ELF-1 (cell line): Measurements from ENCODE around the gene PIGV.
"Not testable (repeated sequence)": the region's sequence is repeated elsewhere in the genome, so short reads cannot be mapped to it uniquely, and the experiment has no call there.

Source experiments
- DNase-seq: peaks from one replicate; pipeline ENCODE4 v3.0.0-alpha.2; 2016; ENCODE audit warnings: low read depth, low spot score

Gene PIGV

DNA sequence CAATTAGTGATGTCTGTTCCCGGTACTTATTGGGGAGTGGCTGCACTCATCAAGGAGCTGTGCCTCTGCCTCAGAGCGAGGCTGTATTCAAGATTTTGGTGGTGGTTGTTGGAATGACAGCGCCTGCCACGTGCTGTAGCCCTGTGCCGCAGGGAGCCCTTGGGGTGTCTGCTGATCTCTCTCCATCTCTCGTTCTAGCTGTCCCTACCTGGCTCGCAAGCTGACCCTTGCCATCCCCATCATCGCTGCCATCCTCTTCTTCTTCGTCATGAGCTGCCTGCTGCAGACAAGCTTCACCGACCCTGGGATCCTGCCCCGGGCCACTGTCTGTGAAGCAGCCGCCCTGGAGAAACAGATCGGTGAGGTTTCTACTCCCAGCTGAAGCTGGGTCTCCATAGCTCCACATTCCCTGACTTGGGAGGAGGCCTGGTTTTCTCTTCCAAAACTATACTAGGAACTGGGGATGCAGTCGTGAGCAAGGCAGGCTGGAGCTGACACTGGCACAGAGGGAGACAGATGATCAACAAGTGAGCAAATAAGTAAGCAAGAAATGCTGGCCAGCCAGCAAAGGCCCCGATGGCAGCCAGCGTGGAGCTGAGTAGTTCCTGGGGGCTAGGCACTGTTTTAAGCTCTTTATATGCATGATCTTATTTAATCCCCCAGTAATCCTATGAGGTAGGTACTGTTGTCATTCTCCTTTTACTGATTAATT, 44.7 kb downstream of the PIGV start:
- DNase-seq = no peak

DNA sequence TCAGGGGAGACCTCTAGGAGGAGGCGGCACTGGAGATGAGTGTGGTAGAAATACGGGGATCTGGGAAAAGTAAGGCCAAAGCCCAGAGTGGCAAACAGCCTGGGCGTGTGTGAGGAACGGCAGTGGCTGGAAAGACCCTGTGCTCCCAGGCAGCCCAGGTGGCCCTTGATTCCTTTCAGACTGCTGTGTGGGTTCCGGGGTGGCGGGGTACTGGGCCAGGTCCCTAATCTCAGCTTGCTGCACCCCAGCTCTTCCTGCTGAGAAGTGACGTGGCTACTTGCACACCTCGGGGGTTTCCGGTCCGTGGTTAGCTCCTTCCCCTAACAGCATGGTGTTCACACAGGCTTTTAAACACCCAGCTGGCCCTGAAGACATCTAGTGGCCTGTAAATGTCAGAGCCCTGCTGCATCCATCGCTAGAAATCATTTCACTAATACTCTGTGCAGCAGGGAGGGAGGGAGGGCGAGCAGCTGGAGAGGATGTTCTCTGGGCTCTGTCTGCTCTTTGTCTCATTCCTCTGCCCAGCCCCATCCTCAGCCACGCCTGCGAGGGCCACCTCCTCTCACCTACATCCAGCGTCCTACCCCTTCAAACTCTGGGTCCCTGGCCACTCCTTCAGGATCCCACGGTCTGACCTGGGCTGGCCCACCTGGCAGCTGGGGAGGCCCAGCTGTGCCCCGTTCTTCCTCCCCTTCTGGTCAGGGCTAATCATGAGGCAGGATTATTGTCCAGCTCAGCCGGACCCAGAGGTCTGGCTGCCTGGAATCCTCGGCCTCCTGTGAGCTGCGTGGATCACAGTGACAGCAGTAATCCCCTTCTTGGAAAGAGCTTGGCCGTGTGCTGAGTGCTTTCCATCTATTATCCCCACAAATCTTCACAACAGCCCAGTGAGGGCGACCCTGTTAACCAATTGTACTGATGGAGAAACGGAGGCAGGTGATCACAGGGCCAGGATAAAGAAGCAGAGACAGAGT, 46.0 kb downstream of the PIGV start:
- DNase-seq = no peak

GRCh38 chr1:26837665-26838064, 49.9 kb downstream of the PIGV start:
- DNase-seq = not testable (repeated sequence)

DNA sequence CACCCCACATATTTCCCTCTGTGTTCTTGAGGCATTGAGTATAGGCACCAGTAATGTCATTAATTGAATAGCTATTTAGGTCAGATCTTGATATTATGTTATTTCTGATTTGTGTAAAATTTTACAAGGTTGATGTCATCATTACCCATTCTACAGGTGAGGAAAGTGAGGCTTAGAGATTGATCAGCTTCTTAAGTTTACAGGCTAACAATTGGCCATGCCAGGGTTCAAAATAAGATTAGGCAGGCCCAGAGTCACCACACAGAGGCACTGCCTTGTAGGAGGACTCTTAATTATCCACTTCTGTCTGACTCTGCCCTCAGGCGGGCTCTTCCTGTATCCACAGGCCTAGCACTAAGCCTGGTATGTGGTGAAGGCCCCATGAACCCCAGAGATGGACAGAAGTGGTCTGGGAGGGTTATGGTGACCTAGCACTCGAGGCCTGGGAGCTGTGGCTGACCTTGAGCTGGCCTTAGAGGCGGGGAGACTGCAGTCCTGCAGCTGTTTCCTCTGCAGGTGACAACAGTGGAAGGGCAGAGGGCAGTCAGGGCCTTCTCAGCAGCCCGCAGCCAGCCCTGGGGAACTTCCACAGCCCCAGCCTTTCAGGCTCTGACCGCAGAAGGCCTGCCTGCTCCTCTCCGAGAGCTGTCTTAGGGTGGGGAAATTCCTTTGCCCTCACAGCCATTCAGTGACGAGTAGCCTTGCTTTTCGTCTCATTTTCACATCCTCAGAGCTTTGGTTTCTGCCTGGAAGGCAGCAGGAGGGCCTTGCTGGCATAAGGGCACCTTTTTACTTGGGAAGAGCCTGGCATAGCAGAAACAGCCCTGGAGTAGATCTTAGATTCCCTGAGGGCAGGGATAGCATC, 51.0 kb downstream of the PIGV start:
- no peak for DNase-seq

DNA sequence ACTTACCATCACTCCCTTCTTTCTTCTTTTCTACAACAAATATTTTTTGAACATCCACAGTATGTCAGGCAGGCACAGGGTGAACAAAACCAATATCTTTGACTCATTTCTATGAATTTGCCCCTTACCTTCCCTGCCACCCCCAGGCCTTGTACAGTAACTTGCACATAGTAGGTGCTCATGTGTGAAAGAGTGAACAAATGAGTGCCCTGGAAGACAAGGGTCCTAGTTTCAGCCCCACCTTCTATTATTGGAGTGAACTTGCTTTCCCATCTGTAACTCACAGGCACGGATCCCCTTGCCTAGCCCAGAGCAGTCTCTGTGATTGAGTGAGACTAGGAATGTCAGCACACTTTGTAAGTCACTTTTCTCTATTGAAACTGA, 51.6 kb downstream of the PIGV start:
- no peak for DNase-seq

DNA sequence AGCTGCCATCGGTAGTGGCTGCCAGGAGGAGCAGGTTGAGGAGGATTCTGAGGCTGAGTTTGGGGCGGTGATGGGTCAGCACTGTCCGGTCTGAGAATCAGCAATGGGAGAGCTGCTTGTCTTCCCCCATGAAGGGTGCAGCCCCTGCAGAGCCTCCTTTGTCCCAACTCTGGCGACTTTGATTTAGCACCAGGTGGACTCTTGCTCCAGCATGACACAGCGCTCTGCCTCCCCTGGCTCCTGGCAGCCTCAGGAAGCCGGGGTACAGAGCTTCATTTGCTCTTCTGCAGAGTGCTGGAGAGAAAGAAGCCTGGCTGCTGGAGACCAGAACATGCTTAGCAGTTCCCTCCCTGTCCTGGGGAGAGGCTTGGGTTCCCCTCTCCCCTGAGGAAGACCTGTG, 52.0 kb downstream of the PIGV start:
- no peak for DNase-seq

DNA sequence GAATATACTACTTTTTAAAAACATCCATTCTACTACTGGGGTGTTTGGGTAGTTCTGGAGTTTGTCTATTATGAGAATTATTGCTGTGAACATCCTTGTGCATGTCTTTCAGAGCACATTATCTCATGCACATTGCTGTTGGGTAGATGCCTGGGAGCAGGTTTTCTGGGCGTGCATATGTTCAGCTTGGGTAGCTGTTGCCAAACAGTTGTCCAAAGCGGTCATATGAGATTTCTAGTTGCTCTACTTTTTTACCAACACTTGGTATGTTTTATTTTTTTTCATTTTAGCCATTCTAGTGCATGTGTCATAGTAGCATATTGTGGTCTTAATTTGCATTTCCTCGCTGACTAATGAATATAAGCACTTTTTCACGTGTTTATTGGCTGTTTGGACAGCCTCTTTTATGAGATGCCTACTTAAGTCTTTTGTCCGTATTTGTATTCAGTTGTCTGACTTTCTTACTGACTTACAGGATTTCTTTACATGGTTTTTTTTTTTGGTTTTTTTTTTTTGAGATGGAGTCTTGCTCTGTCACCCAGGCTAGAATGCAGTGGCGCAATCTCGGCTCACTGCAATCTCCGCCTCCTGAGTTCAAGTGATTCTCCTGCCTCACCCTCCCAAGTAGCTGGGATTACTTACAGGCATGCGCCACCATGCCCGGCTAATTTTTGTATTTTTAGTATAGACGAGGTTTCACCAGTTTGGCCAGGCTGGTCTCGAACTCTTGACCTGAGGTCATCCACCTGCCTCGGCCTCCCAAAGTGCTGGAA, 56.9 kb downstream of the PIGV start:
- no peak for DNase-seq

DNA sequence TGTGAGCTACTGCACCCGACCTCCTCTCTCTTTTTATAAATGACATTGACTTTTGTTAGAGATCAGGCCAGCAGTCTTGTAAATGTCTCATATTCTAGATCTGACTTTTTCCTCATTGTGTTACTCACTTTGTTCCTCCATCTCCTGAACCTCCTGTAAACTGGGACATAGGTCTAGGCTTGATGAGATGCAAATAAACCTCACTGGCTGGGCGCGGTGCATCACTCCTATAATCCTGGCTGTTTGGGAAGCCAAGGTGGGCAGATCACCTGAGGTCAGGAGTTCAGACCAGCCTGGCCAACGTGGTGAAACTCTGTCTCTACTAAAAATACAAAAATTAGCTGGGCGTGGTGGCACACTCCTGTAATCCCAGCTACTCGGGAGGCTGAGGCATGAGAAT, 60.1 kb downstream of the PIGV start:
- DNase-seq = not testable (repeated sequence)
